Liver (tissue), 9 donors: Measurements from ENCODE around the gene GLIS1. TPM values are rescaled to one million over a fixed set of nuclear protein-coding genes. Genes with fewer than 3 reads are reported as not detected.

Experiments used
- DNase-seq: peaks from one replicate; pipeline ENCODE4 v3.0.0-alpha.2; 2017; ENCODE audit warnings: low spot score
- H3K27ac ChIP-seq, 2 donors: one replicate each; pipeline ENCODE4 v1.7.0; 2013; ENCODE audit warnings: inconsistent platforms in 2 of 2, low read length in 2 of 2, control low read depth in 1 of 2, low read depth in 1 of 2, mild to moderate bottlenecking in 1 of 2
- H3K27me3 ChIP-seq, 4 donors: one replicate each; pipeline versions ENCODE4 v1.6.1 to v1.7.0; 2013; ENCODE audit warnings: low read length in 3 of 4, inconsistent platforms in 1 of 4, mild to moderate bottlenecking in 1 of 4, moderate library complexity in 1 of 4; ENCODE audit not compliant: control insufficient read depth in 4 of 4, insufficient read depth in 4 of 4
- H3K36me3 ChIP-seq, 4 donors: one replicate each; pipeline versions ENCODE4 v1.6.1 to v1.7.0; 2013; ENCODE audit warnings: low read length in 3 of 4, mild to moderate bottlenecking in 3 of 4, low read depth in 1 of 4, moderate library complexity in 1 of 4; ENCODE audit not compliant: control insufficient read depth in 4 of 4, insufficient read depth in 3 of 4
- H3K4me1 ChIP-seq, 4 donors: one replicate each; pipeline versions ENCODE4 v1.6.1 to v1.7.0; 2013; ENCODE audit warnings: low read length in 3 of 4, mild to moderate bottlenecking in 3 of 4, moderate library complexity in 1 of 4; ENCODE audit not compliant: control insufficient read depth in 4 of 4, insufficient read depth in 4 of 4
- H3K4me3 ChIP-seq, 3 donors: one replicate each; pipeline versions ENCODE4 v1.6.1 to v1.7.0; 2013; ENCODE audit warnings: low read length in 3 of 3, control low read depth in 1 of 3, low read depth in 1 of 3, mild to moderate bottlenecking in 1 of 3
- H3K9ac ChIP-seq, 2 donors: one replicate each; pipeline ENCODE4 v1.7.0; 2013; ENCODE audit warnings: low read length in 2 of 2, mild to moderate bottlenecking in 2 of 2, moderate library complexity in 2 of 2, control low read depth in 1 of 2, low read depth in 1 of 2
- H3K9me3 ChIP-seq, 4 donors: one replicate each; pipeline versions ENCODE4 v1.6.1 to v1.7.0; 2013; ENCODE audit warnings: low read length in 3 of 4; ENCODE audit not compliant: control insufficient read depth in 4 of 4
- EGR1 ChIP-seq, 2 donors: IDR thresholded peaks; 2 replicates each; pipeline ENCODE4 v1.6.1; 2016 to 2018; ENCODE audit warnings: antibody characterized with exemption in 2 of 2, low read depth in 2 of 2
- FOXA1 ChIP-seq: IDR thresholded peaks from 2 replicates; pipeline ENCODE4 v1.6.1; 2016; ENCODE audit warnings: antibody characterized with exemption
- FOXA2 ChIP-seq: IDR thresholded peaks from 2 replicates; pipeline ENCODE4 v1.6.1; 2016; ENCODE audit warnings: antibody characterized with exemption
- GABPA ChIP-seq, 2 donors: IDR thresholded peaks in 1 of 2; conservative IDR thresholded peaks in 1 of 2; 2 replicates each; pipeline ENCODE4 v1.6.1; 2016; ENCODE audit warnings: antibody characterized with exemption in 2 of 2, mild to moderate bottlenecking in 1 of 2, moderate library complexity in 1 of 2
- HNF4A ChIP-seq, 2 donors: conservative IDR thresholded peaks; 2 replicates each; pipeline ENCODE4 v1.6.1; 2016; ENCODE audit warnings: antibody characterized with exemption in 2 of 2, mild to moderate bottlenecking in 2 of 2
- HNF4G ChIP-seq: IDR thresholded peaks from 2 replicates; pipeline ENCODE4 v1.6.1; 2016; ENCODE audit warnings: antibody characterized with exemption
- JUND ChIP-seq, 2 donors: IDR thresholded peaks; 2 replicates each; pipeline ENCODE4 v1.6.1; 2016; ENCODE audit warnings: antibody characterized with exemption in 2 of 2
- MAX ChIP-seq: IDR thresholded peaks from 2 replicates; pipeline ENCODE4 v1.6.1; 2016; ENCODE audit warnings: antibody characterized with exemption
- NR2F2 ChIP-seq: IDR thresholded peaks from 2 replicates; pipeline ENCODE4 v1.6.1; 2016; ENCODE audit warnings: antibody characterized with exemption
- REST ChIP-seq: IDR thresholded peaks from 2 replicates; pipeline ENCODE4 v1.6.1; 2016; ENCODE audit warnings: antibody characterized with exemption, mild to moderate bottlenecking
- RXRA ChIP-seq, 2 donors: IDR thresholded peaks; 2 replicates each; pipeline ENCODE4 v1.6.1; 2017 to 2018; ENCODE audit warnings: antibody characterized with exemption in 2 of 2, mild to moderate bottlenecking in 1 of 2
- SP1 ChIP-seq: IDR thresholded peaks from 2 replicates; pipeline ENCODE4 v1.6.1; 2018; ENCODE audit warnings: antibody characterized with exemption, mild to moderate bottlenecking
- TAF1 ChIP-seq: conservative IDR thresholded peaks from 2 replicates; pipeline ENCODE4 v1.6.1; 2016; ENCODE audit warnings: antibody characterized with exemption, mild to moderate bottlenecking
- YY1 ChIP-seq: IDR thresholded peaks from 2 replicates; pipeline ENCODE4 v1.6.1; 2016; ENCODE audit warnings: antibody characterized with exemption, mild to moderate bottlenecking
- WGBS: extraction: QIAGEN DNeasy Blood & Tissue Kit; methylation state at CpG from one replicate; pipeline ENCODE4 v1.1.7; 2013; 5-methylcytosine and 5-hydroxymethylcytosine counted together
- polyA plus RNA-seq, 2 donors: library from polyadenylated mRNA; stranded (reverse) in 1 of 2; unstranded in 1 of 2; fragments of 200-250 nt in 1 of 2; fragments of >200 nt in 1 of 2; fragmentation: Nextera tagmentation in 1 of 2; extraction: Ambion mirVana in 1 of 2; gene quantifications; one replicate each; pipeline versions ENCODE4 v1.2.1 to v1.2.3, GENCODE V29; 2013 to 2015
- total RNA-seq, 2 donors: library from RNA; depleted of rRNA; stranded (reverse); fragments of >200 nt; gene quantifications; one replicate each; pipeline ENCODE4 v1.2.3, GENCODE V29; 2014
- TF ChIP-seq, protein P1 (sequence below): IDR thresholded peaks from 2 replicates; pipeline ENCODE4 v1.6.1; 2016; ENCODE audit warnings: antibody characterized with exemption
- TF ChIP-seq, protein P2 (sequence below): IDR thresholded peaks from 2 replicates; pipeline ENCODE4 v1.6.1; 2016; ENCODE audit warnings: antibody characterized with exemption
- donor health status: healthy.
- donor health status: healthy.
- donor health status: healthy.
- donor health status: healthy.
- donor health status: healthy.

The GLIS1 gene
- total and polyA plus RNA-seq, 4 donors, result under 0.01 to 0.05 TPM; not detected in 2

DNA sequence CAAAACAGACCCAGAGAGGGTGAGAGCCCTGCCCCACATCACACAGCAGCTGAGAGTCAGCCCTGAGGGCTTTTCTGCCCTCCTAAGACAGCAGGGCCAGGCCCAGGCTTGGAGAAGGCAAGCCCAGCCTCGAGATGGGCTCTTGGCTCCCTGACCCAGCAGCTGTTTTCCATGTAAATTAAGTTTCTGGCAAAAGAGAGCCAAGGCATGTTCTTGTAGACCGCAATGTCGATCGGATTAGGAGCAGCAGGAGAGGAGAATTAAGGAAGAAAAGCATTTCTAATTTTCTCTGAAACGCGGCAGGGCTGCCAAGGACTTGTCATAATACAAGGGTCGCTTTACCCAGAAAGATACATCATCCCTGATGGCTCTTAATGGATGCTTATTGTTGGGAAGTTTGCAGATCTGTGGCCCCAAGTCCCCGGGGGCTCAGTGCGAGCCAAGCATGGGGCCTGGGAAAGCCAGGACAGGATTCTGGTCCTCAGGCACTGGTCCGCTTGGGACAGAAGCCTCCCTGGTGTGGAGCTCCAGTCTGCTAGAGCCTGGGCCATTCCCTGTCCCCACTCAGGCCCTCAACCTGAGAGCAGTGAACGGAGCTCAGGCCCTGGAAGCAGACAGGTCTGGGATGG lies 216.9 kb downstream of the GLIS1 start:
- H3K27ac ChIP-seq, result no peak overlapping the region
- no peak overlapping the region for H3K4me3 ChIP-seq
- WGBS, result 83% methylated on average over 11 of the region's 11 CpGs
- TF ChIP-seq NR2F2 (no peak), GABPA (IDR thresholded peaks at IDR 0.05 in 1 of 2, conservative IDR thresholded peaks at IDR 0.05 in 1 of 2) (no peak), HNF4A (conservative IDR thresholded peaks at IDR 0.05) (no peak), REST (no peak), JUND (IDR thresholded peaks at IDR 0.05) (no peak), FOXA2 (no peak), EGR1 (IDR thresholded peaks at IDR 0.05; ENCODE audit: low read depth in 2 of 2) (no peak), SP1 (no peak), RXRA (IDR thresholded peaks at IDR 0.05) (no peak), TAF1 (no peak)
- TF ChIP-seq, protein P1, sequence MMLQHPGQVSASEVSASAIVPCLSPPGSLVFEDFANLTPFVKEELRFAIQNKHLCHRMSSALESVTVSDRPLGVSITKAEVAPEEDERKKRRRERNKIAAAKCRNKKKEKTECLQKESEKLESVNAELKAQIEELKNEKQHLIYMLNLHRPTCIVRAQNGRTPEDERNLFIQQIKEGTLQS, result no peak
- no peaks in the 10 kb centered on the region for H3K27me3 ChIP-seq
- H3K4me1 ChIP-seq, result peaks cover 0 to 3% (median 0%) of the 10 kb centered on the region in 4 donors
- no peaks in the 10 kb centered on the region for H3K36me3 ChIP-seq
- H3K9ac ChIP-seq, result no peak overlapping the region
- no peaks in the 10 kb centered on the region for H3K9me3 ChIP-seq
- no peak for DNase-seq

DNA sequence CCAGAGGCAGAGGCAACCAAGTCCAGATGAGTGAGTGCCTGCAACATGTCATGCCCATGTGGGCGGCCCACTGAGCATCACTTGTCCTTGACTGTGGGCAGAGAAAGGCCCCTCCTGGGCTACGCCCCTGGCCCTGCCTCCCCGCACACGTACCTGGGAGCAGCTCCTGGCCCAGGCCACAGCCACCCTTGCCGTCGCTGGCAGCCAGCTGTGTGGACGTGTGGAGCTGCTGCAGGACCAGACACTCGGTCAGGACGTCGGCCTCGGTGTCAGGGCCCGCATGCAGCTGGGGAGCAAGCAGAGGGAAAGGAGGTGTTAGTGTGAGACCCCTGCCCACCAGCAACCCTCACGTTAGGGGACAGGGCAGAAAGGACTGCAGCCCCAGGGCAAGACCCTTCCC lies 218.5 kb downstream of the GLIS1 start:
- DNase-seq, result no peak
- Histone ChIP-seq H3K9ac (no peak overlapping the region), H3K27me3 (no peaks in the 10 kb centered on the region), H3K4me3 (no peak overlapping the region), H3K27ac (no peak overlapping the region), H3K36me3 (no peaks in the 10 kb centered on the region), H3K9me3 (no peaks in the 10 kb centered on the region), H3K4me1 (no peaks in the 10 kb centered on the region)
- 93% methylated on average over 13 of the region's 13 CpGs for WGBS
- TF ChIP-seq MAX (no peak), JUND (IDR thresholded peaks at IDR 0.05) (no peak), FOXA2 (no peak), YY1 (no peak), TAF1 (no peak), RXRA (IDR thresholded peaks at IDR 0.05) (no peak), FOXA1 (no peak), HNF4A (conservative IDR thresholded peaks at IDR 0.05) (no peak), NR2F2 (no peak), HNF4G (no peak), EGR1 (IDR thresholded peaks at IDR 0.05; ENCODE audit: low read depth in 2 of 2) (no peak), GABPA (IDR thresholded peaks at IDR 0.05 in 1 of 2, conservative IDR thresholded peaks at IDR 0.05 in 1 of 2) (no peak)
- TF ChIP-seq, protein P2, sequence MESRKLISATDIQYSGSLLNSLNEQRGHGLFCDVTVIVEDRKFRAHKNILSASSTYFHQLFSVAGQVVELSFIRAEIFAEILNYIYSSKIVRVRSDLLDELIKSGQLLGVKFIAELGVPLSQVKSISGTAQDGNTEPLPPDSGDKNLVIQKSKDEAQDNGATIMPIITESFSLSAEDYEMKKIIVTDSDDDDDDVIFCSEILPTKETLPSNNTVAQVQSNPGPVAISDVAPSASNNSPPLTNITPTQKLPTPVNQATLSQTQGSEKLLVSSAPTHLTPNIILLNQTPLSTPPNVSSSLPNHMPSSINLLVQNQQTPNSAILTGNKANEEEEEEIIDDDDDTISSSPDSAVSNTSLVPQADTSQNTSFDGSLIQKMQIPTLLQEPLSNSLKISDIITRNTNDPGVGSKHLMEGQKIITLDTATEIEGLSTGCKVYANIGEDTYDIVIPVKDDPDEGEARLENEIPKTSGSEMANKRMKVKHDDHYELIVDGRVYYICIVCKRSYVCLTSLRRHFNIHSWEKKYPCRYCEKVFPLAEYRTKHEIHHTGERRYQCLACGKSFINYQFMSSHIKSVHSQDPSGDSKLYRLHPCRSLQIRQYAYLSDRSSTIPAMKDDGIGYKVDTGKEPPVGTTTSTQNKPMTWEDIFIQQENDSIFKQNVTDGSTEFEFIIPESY, result no peak
- TF ChIP-seq, protein P1, result no peak
